ENCODE data around the gene PAH.

PAH gene

DNA sequence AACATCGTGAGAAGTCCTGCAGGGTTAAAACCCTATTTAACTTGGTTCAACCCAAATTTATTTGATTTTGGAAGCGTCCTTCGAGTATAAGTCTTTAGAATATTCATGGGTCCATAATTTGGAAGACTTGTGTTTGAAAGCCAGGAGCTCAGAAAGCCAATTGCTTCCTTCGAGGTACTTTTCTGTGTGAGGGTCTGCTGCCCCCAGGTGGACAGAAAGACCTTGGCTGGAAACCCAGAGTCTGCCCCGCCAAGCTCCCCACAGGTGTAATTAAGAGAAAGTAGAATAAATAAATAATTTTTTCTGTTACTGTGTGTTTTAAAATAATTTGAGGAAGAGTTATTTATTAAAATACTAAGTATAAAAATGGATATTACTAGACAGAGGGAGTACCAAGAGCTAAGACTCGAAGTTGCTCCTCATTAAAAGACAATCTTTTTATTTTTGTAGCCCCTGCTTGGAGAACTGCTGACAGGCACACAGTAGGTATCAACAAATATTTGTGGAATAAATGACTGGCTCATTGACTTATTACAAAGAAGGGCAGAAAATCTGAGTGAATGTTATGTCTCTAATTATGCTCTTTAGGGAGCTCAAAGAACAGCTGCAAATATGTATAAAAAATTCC, 105.8 kb downstream of the PAH start:
- Histone ChIP-seq H3K9ac (ENCODE audit: low read depth, low read length, poor library complexity, severe bottlenecking) (no peak overlapping the region), H3K27me3 (ENCODE audit: insufficient read depth, low read length, poor library complexity, severe bottlenecking) (no peaks in the 10 kb centered on the region), H3K4me2 (ENCODE audit: low read depth, low read length, poor library complexity, severe bottlenecking) (no peak overlapping the region), H3K79me2 (ENCODE audit: insufficient read depth, low read length) (no peaks in the 10 kb centered on the region), H2AFZ (ENCODE audit: low read length) (no peak overlapping the region), H3K9me3 (ENCODE audit: insufficient read depth, low read depth, low read length) (no peaks in the 10 kb centered on the region), H3K9me2 (replicated peaks; ENCODE audit: low read depth, low read length) (no peaks in the 10 kb centered on the region), H3K36me3 (ENCODE audit: insufficient read depth, low read length) (no peaks in the 10 kb centered on the region), H3F3A (ENCODE audit: low read depth) (no peaks in the 10 kb centered on the region), H4K20me1 (ENCODE audit: insufficient read depth, low read length, poor library complexity, severe bottlenecking) (no peaks in the 10 kb centered on the region), H3K4me3 (ENCODE audit: low read length, poor library complexity, severe bottlenecking) (no peak overlapping the region), H3K4me1 (ENCODE audit: insufficient read depth, low read length, poor library complexity, severe bottlenecking) (no peaks in the 10 kb centered on the region)
- TF ChIP-seq, protein P1, sequence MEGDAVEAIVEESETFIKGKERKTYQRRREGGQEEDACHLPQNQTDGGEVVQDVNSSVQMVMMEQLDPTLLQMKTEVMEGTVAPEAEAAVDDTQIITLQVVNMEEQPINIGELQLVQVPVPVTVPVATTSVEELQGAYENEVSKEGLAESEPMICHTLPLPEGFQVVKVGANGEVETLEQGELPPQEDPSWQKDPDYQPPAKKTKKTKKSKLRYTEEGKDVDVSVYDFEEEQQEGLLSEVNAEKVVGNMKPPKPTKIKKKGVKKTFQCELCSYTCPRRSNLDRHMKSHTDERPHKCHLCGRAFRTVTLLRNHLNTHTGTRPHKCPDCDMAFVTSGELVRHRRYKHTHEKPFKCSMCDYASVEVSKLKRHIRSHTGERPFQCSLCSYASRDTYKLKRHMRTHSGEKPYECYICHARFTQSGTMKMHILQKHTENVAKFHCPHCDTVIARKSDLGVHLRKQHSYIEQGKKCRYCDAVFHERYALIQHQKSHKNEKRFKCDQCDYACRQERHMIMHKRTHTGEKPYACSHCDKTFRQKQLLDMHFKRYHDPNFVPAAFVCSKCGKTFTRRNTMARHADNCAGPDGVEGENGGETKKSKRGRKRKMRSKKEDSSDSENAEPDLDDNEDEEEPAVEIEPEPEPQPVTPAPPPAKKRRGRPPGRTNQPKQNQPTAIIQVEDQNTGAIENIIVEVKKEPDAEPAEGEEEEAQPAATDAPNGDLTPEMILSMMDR (conservative IDR thresholded peaks at IDR 0.05; ENCODE audit: low read length): peak; percentile 65
- TF ChIP-seq EZH2phosphoT487 (IDR thresholded peaks at IDR 0.05; ENCODE audit: borderline replicate concordance): no peak

DNA sequence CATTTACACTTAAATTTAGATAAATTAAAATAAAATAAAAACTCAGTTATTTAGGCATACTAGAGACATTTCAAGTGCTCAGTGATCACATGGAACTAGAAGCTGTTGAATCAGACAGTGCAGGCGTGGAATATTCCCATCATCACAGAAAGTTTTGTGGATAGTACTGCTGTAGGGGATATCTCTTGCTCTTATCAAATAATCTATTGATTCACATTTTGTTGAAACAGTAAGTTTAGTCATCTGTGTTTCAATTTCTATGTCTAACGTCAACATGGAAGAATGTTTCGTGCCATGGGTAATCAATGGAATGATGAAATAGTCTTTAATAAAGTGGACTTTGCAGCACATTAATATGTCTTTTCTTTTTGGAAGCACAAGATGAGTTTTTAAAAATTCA, 108.6 kb downstream of the PAH start:
- H3K4me1 ChIP-seq (ENCODE audit: insufficient read depth, low read length, poor library complexity, severe bottlenecking): no peaks in the 10 kb centered on the region
- H3K36me3 ChIP-seq (ENCODE audit: insufficient read depth, low read length): no peaks in the 10 kb centered on the region
- no peaks in the 10 kb centered on the region for H3F3A ChIP-seq (ENCODE audit: low read depth)
- H3K9ac ChIP-seq (ENCODE audit: low read depth, low read length, poor library complexity, severe bottlenecking): no peak overlapping the region
- H3K79me2 ChIP-seq (ENCODE audit: insufficient read depth, low read length): no peaks in the 10 kb centered on the region
- no peak overlapping the region for H3K4me3 ChIP-seq (ENCODE audit: low read length, poor library complexity, severe bottlenecking)
- H3K9me2 ChIP-seq (replicated peaks; ENCODE audit: low read depth, low read length): no peaks in the 10 kb centered on the region
- H4K20me1 ChIP-seq (ENCODE audit: insufficient read depth, low read length, poor library complexity, severe bottlenecking): no peaks in the 10 kb centered on the region
- H3K4me2 ChIP-seq (ENCODE audit: low read depth, low read length, poor library complexity, severe bottlenecking): no peak overlapping the region
- H3K9me3 ChIP-seq (ENCODE audit: insufficient read depth, low read depth, low read length): no peaks in the 10 kb centered on the region
- no peaks in the 10 kb centered on the region for H3K27me3 ChIP-seq (ENCODE audit: insufficient read depth, low read length, poor library complexity, severe bottlenecking)
- no peak overlapping the region for H2AFZ ChIP-seq (ENCODE audit: low read length)
- no peak for TF ChIP-seq EZH2phosphoT487 (IDR thresholded peaks at IDR 0.05; ENCODE audit: borderline replicate concordance)
- TF ChIP-seq, protein P1 (conservative IDR thresholded peaks at IDR 0.05; ENCODE audit: low read length): no peak

DNA sequence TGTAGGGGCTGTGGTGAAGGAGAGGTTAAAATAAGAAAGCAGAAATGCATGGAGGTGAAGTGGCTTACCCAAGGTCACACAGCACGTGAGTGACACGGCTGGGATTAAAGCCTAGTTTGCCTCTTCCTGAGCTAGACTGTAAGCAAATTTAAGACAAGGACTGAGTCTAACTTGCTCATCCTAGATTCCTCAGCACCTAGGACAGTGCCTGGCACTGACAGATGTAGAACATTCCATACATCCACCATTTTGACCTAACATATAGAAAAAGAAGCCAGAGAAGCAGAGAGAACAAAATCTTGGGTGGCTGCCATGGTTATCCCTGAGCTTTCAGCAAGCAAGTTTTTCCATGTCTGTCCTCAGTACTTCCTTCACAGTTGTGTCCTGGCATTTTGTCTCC, 110.5 kb downstream of the PAH start:
- H3K79me2 ChIP-seq (ENCODE audit: insufficient read depth, low read length): no peaks in the 10 kb centered on the region
- no peaks in the 10 kb centered on the region for H3K4me1 ChIP-seq (ENCODE audit: insufficient read depth, low read length, poor library complexity, severe bottlenecking)
- no peaks in the 10 kb centered on the region for H3K36me3 ChIP-seq (ENCODE audit: insufficient read depth, low read length)
- H3K9ac ChIP-seq (ENCODE audit: low read depth, low read length, poor library complexity, severe bottlenecking): no peak overlapping the region
- H2AFZ ChIP-seq (ENCODE audit: low read length): no peak overlapping the region
- H3K9me3 ChIP-seq (ENCODE audit: insufficient read depth, low read depth, low read length): no peaks in the 10 kb centered on the region
- no peaks in the 10 kb centered on the region for H3K9me2 ChIP-seq (replicated peaks; ENCODE audit: low read depth, low read length)
- no peaks in the 10 kb centered on the region for H3F3A ChIP-seq (ENCODE audit: low read depth)
- H3K27me3 ChIP-seq (ENCODE audit: insufficient read depth, low read length, poor library complexity, severe bottlenecking): no peaks in the 10 kb centered on the region
- H3K4me2 ChIP-seq (ENCODE audit: low read depth, low read length, poor library complexity, severe bottlenecking): no peak overlapping the region
- H3K4me3 ChIP-seq (ENCODE audit: low read length, poor library complexity, severe bottlenecking): no peak overlapping the region
- TF ChIP-seq, protein P1 (conservative IDR thresholded peaks at IDR 0.05; ENCODE audit: low read length): no peak
- no peak for TF ChIP-seq EZH2phosphoT487 (IDR thresholded peaks at IDR 0.05; ENCODE audit: borderline replicate concordance)
- no peaks in the 10 kb centered on the region for H4K20me1 ChIP-seq (ENCODE audit: insufficient read depth, low read length, poor library complexity, severe bottlenecking)

All from Loucy (cell line).